HepG2 (cell line): ENCODE data around the gene PC.

Source experiments
- SAFB2 ChIP-seq: sonication (generic); formaldehyde crosslinking; IDR thresholded peaks from 2 replicates; pipeline ENCODE4 v1.5.1; 2020; ENCODE audit warnings: missing genetic modification reagents, low read depth, mild to moderate bottlenecking, borderline replicate concordance
- ZFP82 ChIP-seq: sonication (generic); formaldehyde crosslinking; IDR thresholded peaks from 2 replicates; pipeline ENCODE4 v1.5.1; 2020; ENCODE audit warnings: mild to moderate bottlenecking, missing genetic modification reagents, borderline replicate concordance
- ZNF510 ChIP-seq: sonication (generic); formaldehyde crosslinking; IDR thresholded peaks from 2 replicates; pipeline ENCODE4 v1.4.0; 2020; ENCODE audit warnings: low read depth, mild to moderate bottlenecking, missing genetic modification reagents

- no peak for TF ChIP-seq ZNF510 (CRISPR knock-in tag)
- TF ChIP-seq SAFB2 (CRISPR knock-in tag) = no peak; the same call in 1 of the 2 replicates
- TF ChIP-seq ZFP82 = no peak
These were observed 102.3 kb downstream of the PC start for GRCh38 chr11:66855574-66856495.
